G401 (cell line): Measurements from ENCODE around the gene NOTCH2. TPM values are rescaled to one million over a fixed set of nuclear protein-coding genes. Genes with fewer than 3 reads are reported as not detected.

Source experiments
- DNase-seq: peaks from one replicate; pipeline ENCODE4 v3.0.0-alpha.2; 2015; ENCODE audit warnings: low spot score
- in situ Hi-C: cut with HindIII; loops from 2 replicates; pipeline ENCODE4 v1.10.0; 2016; ENCODE audit warnings: low sequenced_read_pairs, mixed read lengths
- total RNA-seq: library from RNA; depleted of rRNA; stranded (reverse); fragments of >200 nt; shearing (Covaris generic); gene quantifications from 2 replicates; pipeline ENCODE4 v1.2.3, GENCODE V29; 2014

Gene NOTCH2
- total RNA-seq, 1 experiment from 2014 or later: 58.2 TPM

DNA sequence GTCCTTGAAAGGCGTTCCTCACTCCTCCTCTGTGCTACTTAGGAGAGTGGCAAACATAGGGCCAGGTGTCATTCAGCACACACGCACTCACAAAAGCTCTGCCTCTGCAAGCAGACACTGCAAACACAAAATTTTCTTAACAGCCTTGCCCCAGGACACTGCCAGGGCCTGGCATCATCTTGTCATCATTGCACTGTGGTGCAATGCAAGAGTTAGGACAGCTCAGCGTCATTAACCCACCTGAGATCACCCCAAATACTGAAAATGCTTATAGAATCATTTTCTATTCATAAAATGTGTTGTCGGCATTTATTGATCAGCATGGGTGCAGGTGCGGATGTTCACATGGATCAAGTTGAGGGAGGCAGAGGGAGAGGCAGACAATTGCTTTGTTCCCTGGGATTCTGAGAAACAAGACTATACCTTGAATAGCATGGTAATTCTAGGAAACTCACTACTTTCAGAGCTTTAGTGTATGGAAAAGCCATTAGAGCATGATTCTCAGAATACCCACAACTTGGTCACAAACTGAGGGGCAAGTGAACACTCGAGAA lies 176.1 kb downstream of the NOTCH2 start:
- no peak for DNase-seq
- in situ Hi-C loops: no loop called here

GRCh38 chr1:119891386-119891785 lies 178.1 kb downstream of the NOTCH2 start:
- no peak for DNase-seq
- in situ Hi-C loops: no loop called here

DNA sequence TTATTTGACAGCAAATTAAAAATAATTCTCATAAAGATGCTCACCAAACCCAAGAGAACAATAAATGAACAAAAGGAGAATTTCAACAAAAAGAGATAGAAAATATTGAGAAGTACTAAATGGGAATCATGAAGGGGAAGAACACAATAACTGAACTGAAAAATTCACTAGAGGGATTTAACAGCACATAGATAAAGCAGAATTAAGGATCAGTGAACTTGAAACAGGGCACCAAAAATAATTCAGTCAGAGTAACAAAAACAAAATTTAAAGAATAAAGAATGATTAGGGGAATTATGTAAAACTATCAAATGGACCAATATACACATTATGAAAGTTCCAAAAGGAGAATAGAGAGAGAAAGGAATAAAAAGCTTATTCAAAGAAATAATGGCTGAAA lies 181.0 kb downstream of the NOTCH2 start:
- in situ Hi-C loops: no loop called here
- DNase-seq: no peak

DNA sequence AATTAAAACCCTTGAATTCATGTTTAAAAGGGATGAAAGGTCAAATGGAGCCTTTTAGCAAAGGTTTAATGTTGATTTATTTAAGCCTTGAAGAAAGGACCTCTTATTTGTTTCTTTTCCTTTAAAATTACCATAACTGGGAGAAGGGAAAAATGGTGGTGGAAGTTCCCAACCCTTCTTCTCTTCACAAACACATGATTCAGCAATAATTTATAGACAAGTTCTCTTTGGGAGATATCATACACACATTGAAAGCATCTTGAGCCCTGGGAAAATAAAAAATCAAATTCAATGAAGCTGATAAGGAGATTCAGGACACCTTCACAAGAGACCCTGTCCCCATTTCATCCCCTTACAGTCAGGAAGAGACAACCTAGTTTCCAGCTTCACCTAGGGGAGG lies 182.0 kb downstream of the NOTCH2 start:
- no peak for DNase-seq
- in situ Hi-C loops: no loop called here

- peak; percentile 9 for DNase-seq
- in situ Hi-C loops: no loop called here
Measured at GRCh38 chr1:119885903-119886783, 183.3 kb downstream of the NOTCH2 start.

- in situ Hi-C loops: no loop called here
- DNase-seq: no peak
Measured at GRCh38 chr1:119884711-119885110, 184.8 kb downstream of the NOTCH2 start.

DNA sequence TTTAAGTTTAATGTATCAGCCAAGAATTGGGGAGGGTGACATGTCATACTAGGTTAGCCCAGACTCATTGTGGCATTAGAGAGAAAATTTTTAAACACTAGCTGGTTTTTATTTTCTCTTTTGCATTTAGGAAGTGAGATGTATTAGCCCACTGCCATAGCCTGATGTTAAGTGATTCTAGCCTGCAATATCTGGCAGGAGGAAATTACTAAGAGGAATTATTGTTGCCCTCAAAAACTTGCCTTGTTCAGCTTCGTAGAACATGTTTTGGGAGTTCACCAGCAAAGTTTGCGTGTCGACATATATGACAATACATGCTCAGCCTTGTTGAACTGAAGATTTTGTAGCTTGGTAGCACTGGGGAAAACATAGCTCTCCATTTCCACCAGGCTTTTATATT lies 185.6 kb downstream of the NOTCH2 start:
- no peak for DNase-seq
- in situ Hi-C loops: no loop called here

DNA sequence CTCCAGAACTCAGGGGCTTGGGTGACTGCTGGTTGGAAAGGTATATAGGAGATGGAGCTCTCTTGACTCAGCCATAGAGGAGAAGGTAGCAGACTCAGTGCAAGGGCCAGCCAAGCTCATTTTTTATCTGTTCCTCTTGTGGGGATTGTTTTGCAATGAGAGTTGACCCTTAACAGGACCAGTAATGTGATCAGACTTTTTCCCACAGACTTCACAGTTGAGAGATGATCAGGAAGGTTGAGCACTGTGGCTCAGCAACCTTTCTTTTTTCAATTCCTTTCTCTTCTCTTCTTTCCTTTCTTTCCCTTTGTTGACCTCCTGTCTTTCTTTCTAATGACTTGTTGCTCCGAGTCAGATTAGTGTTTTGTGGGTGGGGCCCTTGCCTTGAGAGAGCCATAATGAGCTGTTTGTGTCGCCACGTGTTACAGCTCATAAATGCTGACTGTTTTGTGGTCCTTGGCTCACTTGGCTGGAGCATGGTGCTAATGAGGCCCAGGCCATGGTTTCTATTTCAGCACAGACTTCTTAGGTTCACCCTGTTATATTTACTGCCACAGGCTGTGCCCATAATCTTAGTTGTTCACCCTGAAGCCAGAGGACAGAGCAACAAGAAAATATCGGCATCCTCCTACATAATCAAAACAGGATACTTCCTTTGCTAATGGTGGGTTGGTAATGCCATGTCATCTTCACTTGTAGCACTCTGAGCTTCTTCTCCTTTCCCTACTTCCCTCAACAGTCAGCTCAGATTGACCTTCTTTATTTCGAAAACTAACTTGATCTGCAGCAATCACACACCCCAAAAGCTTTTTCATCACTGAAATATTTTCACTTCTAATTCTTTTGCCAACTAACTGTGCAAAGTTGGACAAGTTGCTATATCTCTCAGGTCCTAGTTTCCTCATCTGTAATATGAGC lies 187.1 kb downstream of the NOTCH2 start:
- in situ Hi-C loops: no loop called here
- DNase-seq: no peak

DNA sequence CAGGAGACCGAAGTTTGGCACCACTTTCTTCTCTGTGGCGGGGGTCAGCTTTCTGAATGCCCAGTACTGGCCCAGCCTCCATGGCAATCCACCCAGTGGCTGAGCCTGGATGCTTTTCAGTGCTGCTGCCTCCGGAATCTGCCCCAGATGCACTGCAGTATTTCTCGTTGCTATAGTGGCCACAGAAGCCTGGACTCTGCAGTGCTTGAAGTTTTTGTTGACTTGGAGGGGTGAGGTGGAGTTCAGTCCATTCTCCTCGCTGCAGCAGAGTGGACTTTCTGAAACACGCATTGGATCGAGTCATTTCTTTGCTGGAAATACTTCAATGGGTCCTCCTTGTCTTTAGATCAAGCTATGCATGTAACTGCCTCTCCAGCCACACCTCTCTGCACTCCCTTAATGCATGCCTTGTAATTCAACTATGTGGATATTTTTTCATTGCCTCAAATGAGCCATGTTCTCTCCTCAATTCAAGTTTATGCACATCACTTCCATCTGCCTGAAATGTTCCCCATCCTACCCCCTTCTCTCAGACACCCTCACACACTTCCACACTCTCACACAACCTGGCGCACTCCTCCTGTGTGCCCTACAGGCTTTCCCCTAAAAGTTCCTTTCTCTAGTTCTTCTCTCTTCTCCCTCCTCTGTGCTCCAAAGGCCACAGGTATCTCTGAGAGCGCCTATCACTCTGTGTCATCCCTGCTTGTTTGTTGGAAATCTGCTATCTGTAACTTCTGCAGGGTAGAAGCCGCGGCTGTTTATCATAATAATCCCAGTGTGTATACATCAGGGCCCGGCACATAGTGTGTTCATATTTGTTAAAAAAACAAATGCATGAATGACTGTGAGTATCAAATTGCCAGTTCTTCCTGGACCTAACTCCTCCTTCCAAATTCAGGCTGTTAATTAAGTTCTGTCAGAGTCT lies 189.7 kb downstream of the NOTCH2 start:
- in situ Hi-C loops: no loop called here
- DNase-seq: no peak

- DNase-seq: no peak
- in situ Hi-C loops: no loop called here
Measured at GRCh38 chr1:119878171-119878570, 191.3 kb downstream of the NOTCH2 start.

GRCh38 chr1:119874186-119874585 lies 195.3 kb downstream of the NOTCH2 start:
- no peak for DNase-seq
- in situ Hi-C loops: no loop called here

GRCh38 chr1:119873135-119874015 lies 196.1 kb downstream of the NOTCH2 start:
- no peak for DNase-seq
- in situ Hi-C loops: no loop called here

GRCh38 chr1:119871881-119872280 lies 197.6 kb downstream of the NOTCH2 start:
- no peak for DNase-seq
- in situ Hi-C loops: no loop called here

GRCh38 chr1:119870917-119871596 lies 198.4 kb downstream of the NOTCH2 start:
- in situ Hi-C loops: no loop called here
- DNase-seq: peak; percentile 41

- in situ Hi-C loops: no loop called here
- DNase-seq: no peak
Measured at GRCh38 chr1:119869995-119870394, 199.5 kb downstream of the NOTCH2 start.

GRCh38 chr1:119868176-119868575 lies 201.3 kb downstream of the NOTCH2 start:
- DNase-seq: no peak
- in situ Hi-C loops: no loop called here

DNA sequence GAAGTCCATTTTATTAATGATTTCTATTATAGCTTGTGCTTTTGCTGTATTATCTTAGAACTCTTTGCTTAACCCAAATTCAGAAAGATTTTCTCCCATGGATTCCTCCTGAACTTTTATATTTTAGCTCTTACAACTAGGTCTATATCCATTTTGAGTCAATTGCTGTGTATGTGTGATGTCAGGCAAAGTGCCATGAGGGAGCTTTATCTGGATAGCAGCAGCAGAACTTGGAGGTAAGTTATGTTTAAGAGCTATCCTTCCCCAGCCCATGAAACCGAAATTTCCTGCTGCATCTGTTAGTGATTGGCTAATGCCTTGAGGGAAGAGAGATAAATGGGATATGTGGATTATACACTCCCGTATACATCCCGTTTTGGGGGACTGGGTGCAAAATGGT lies 203.0 kb downstream of the NOTCH2 start:
- DNase-seq: no peak
- in situ Hi-C loops: no loop called here
